Measurements from ENCODE around the gene LBP.

Gene LBP

GRCh38 chr20:38424401-38424800 is 78.1 kb downstream of the LBP start:
- Histone ChIP-seq H3K36me3 (ENCODE audit: control insufficient read depth in 2 of 2, insufficient read depth in 1 of 2, low read length in 2 of 2) (peaks cover 54 to 100% of the 10 kb centered on the region in 2 experiments), H3K4me1 (ENCODE audit: control insufficient read depth, insufficient read depth, low read length) (no peaks in the 10 kb centered on the region), H3K27ac (ENCODE audit: extremely low read depth, low read depth, low read length) (no peak overlapping the region), H3K9me3 (ENCODE audit: control insufficient read depth, insufficient read depth, low read depth, low read length) (no peaks in the 10 kb centered on the region), H3K4me3 (ENCODE audit: low read depth, low read length) (no peak overlapping the region)
- ChIA-PET POLR2A (interaction anchor here (3.6 kb wide), 1 partner anchor 10 kb away, joined by 34 read pairs; the partner anchor contains the start of gene SNHG17), CTCF (interaction anchor here (1.0 to 3.8 kb wide), 2 partner anchors 10 to 860 kb away, joined by 3 to 15 read pairs; partner anchors contain the start of gene SNHG17)
- TF ChIP-seq ZNF623 (tag by site-specific recombination; IDR thresholded peaks at IDR 0.05) (no peak), ZNF600 (tag by site-specific recombination; IDR thresholded peaks at IDR 0.05) (0 out of 2 replicates have a peak, but pooled peaks have one; percentile 14), EGR2 (tag by site-specific recombination; IDR thresholded peaks at IDR 0.05; ENCODE audit: low read depth) (no peak), KLF16 (tag by site-specific recombination; IDR thresholded peaks at IDR 0.05) (no peak), ZNF354C (tag by site-specific recombination; IDR thresholded peaks at IDR 0.05; ENCODE audit: borderline replicate concordance, low read depth) (no peak)

- Histone ChIP-seq H3K27ac (ENCODE audit: extremely low read depth, low read depth, low read length) (no peak overlapping the region; the same call in 1 of the 2 replicates), H3K4me3 (ENCODE audit: low read depth, low read length) (no peak overlapping the region), H3K4me1 (ENCODE audit: control insufficient read depth, insufficient read depth, low read length) (no peaks in the 10 kb centered on the region), H3K36me3 (ENCODE audit: control insufficient read depth in 2 of 2, insufficient read depth in 1 of 2, low read length in 2 of 2) (peaks cover 41 to 99% of the 10 kb centered on the region in 2 experiments), H3K9me3 (ENCODE audit: control insufficient read depth, insufficient read depth, low read depth, low read length) (no peaks in the 10 kb centered on the region)
- CTCF ChIA-PET = interaction anchor here (3.8 kb wide), 1 partner anchor 8 kb away, joined by 15 read pairs; the partner anchor contains the start of gene SNHG17
- POLR2A ChIA-PET = interaction anchor here (0.6 to 3.6 kb wide), 6 partner anchors 8 to 313 kb away, joined by 3 to 34 read pairs (median 5); partner anchors contain the start of genes RALGAPB and SNHG17
- TF ChIP-seq ZNF423 (tag by site-specific recombination; IDR thresholded peaks at IDR 0.05) (no peak), ZBTB17 (tag by site-specific recombination; IDR thresholded peaks at IDR 0.05) (peak; percentile 34; the same call in 1 of the 2 replicates), SP2 (tag by site-specific recombination; IDR thresholded peaks at IDR 0.05) (peak; percentile 19; the same call in 1 of the 2 replicates), ZNF629 (tag by site-specific recombination; IDR thresholded peaks at IDR 0.05) (0 out of 2 replicates have a peak, but pooled peaks have one; percentile 21), IKZF3 (tag by site-specific recombination; IDR thresholded peaks at IDR 0.05) (no peak), ZNF366 (tag by site-specific recombination; conservative IDR thresholded peaks at IDR 0.05) (0 out of 2 replicates have a peak, but pooled peaks have one; percentile 9), ZEB2 (tag by site-specific recombination; IDR thresholded peaks at IDR 0.05) (no peak), ZNF26 (tag by site-specific recombination; IDR thresholded peaks at IDR 0.05) (no peak), ZNF626 (tag by site-specific recombination; IDR thresholded peaks at IDR 0.05) (no peak), ZNF184 (tag by site-specific recombination; IDR thresholded peaks at IDR 0.05) (no peak), PATZ1 (tag by site-specific recombination; IDR thresholded peaks at IDR 0.05) (0 out of 2 replicates have a peak, but pooled peaks have one; percentile 28), GLI4 (tag by site-specific recombination; IDR thresholded peaks at IDR 0.05) (no peak), WT1 (tag by site-specific recombination; IDR thresholded peaks at IDR 0.05) (0 out of 2 replicates have a peak, but pooled peaks have one; percentile 14), SP3 (tag by site-specific recombination; IDR thresholded peaks at IDR 0.05) (no peak), ZNF350 (tag by site-specific recombination; IDR thresholded peaks at IDR 0.05) (no peak), ZNF692 (tag by site-specific recombination; IDR thresholded peaks at IDR 0.05) (0 out of 2 replicates have a peak, but pooled peaks have one; percentile 18), EGR2 (tag by site-specific recombination; IDR thresholded peaks at IDR 0.05; ENCODE audit: low read depth) (no peak), ZNF362 (tag by site-specific recombination; IDR thresholded peaks at IDR 0.05) (peak; percentile 87), YY1 (tag by site-specific recombination; IDR thresholded peaks at IDR 0.05) (no peak), SP7 (tag by site-specific recombination; IDR thresholded peaks at IDR 0.05) (peak; percentile 79), ZBTB7A (tag by site-specific recombination; IDR thresholded peaks at IDR 0.05; ENCODE audit: low read depth) (no peak), ZNF624 (tag by site-specific recombination; IDR thresholded peaks at IDR 0.05) (no peak), ZNF16 (tag by site-specific recombination; IDR thresholded peaks at IDR 0.05; ENCODE audit: low read depth) (no peak), ZNF785 (tag by site-specific recombination; IDR thresholded peaks at IDR 0.05) (no peak)
Measured at GRCh38 chr20:38426006-38426897, 80.0 kb downstream of the LBP start.
